ENCODE data around the gene KIF27.

DNA sequence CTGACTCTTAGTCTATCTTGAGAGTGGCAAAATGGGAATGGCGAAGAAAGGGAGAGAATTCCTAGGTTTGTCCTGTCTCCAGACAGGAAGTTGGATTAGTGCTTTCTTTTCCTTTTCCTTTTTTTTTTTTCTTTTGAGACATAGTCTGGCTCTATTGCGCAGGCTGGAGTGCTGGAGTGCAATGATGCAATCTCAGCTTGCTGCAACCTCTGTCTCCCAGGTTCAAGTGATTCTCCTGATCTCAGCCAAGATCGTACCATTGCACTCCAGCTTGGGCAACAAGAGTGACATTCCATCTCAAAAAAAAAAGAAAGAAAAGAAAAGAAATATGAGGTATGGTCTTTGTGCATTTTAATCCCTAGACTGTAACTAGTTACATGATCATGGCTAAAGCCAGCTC is 12.6 kb upstream of the KIF27 start:
- no peak for TF ChIP-seq POLR2A (IDR thresholded peaks at IDR 0.05)
- TF ChIP-seq, protein P1, sequence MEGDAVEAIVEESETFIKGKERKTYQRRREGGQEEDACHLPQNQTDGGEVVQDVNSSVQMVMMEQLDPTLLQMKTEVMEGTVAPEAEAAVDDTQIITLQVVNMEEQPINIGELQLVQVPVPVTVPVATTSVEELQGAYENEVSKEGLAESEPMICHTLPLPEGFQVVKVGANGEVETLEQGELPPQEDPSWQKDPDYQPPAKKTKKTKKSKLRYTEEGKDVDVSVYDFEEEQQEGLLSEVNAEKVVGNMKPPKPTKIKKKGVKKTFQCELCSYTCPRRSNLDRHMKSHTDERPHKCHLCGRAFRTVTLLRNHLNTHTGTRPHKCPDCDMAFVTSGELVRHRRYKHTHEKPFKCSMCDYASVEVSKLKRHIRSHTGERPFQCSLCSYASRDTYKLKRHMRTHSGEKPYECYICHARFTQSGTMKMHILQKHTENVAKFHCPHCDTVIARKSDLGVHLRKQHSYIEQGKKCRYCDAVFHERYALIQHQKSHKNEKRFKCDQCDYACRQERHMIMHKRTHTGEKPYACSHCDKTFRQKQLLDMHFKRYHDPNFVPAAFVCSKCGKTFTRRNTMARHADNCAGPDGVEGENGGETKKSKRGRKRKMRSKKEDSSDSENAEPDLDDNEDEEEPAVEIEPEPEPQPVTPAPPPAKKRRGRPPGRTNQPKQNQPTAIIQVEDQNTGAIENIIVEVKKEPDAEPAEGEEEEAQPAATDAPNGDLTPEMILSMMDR (IDR thresholded peaks at IDR 0.05): no peak
- TF ChIP-seq EP300 (IDR thresholded peaks at IDR 0.05): no peak
- TF ChIP-seq POLR2AphosphoS5 (IDR thresholded peaks at IDR 0.05): peak in 1 of 4 donors; percentile 17

All from sigmoid colon (tissue), 4 donors.